Mucosa of descending colon (tissue), 3 donors: ENCODE data around the gene VWA7. TPM values are rescaled to one million over a fixed set of nuclear protein-coding genes. Genes with fewer than 3 reads are reported as not detected.
"Not testable (repeated sequence)": the region's sequence is repeated elsewhere in the genome, so short reads cannot be mapped to it uniquely, and the experiment has no call there.

Experiments used
- ATAC-seq: fragments of 200-7000 bp; cut with Tn5 transposase; one replicate; pipeline ENCODE4 v1.9.1; 2020; ENCODE audit warnings: mild to moderate bottlenecking, moderate library complexity
- DNase-seq, 3 donors: peaks; one replicate each; pipeline ENCODE4 v3.0.0-alpha.2; 2020
- H3K36me3 ChIP-seq: fragments of 200-600 bp; one replicate; pipeline ENCODE4 v1.8.0; 2021; ENCODE audit warnings: low read depth, mild to moderate bottlenecking
- H3K4me1 ChIP-seq: fragments of 200-600 bp; one replicate; pipeline ENCODE4 v1.8.0; 2021; ENCODE audit warnings: low read depth, mild to moderate bottlenecking
- H3K4me3 ChIP-seq: fragments of 200-600 bp; one replicate; pipeline ENCODE4 v1.8.0; 2021; ENCODE audit warnings: mild to moderate bottlenecking
- H3K9me3 ChIP-seq: fragments of 200-600 bp; one replicate; pipeline ENCODE4 v1.8.0; 2021; ENCODE audit warnings: mild to moderate bottlenecking
- CTCF ChIP-seq: fragments of 200-600 bp; IDR thresholded peaks from one replicate; pipeline ENCODE4 v1.8.0; 2022; ENCODE audit warnings: antibody characterized with exemption, mild to moderate bottlenecking
- intact Hi-C, 2 donors: fragments of 100-400 bp; cut with DNase I in 1 of 2; cut with micrococcal nuclease in 1 of 2; formaldehyde crosslinking; loops; one replicate each; pipeline versions ENCODE4 v1.11.0 to v1.11.1; 2022; cut with DNase I, micrococcal nuclease
- total RNA-seq, 3 donors: library from RNA; stranded (reverse); fragmentation: NEBNext Ultra II Directional in 2 of 3; extraction: Animal tissue kit (Norgen Biotek cat#: 25700) in 2 of 3; gene quantifications; one replicate each; pipeline versions ENCODE4 v1.2.1 to v1.2.4, GENCODE V29; 2021 to 2023
- donor health status: DM: no; HTN: no; CAD: no; lungs with moderate emphysema.
- donor health status: DM: no; HTN: no; CAD: no.
- donor health status: DM: no; HTN: yes; CAD: no.

Gene VWA7
- total RNA-seq, 3 donors from 2014 or later, result 5.9 to 8.2 (median 6.9) TPM

- intact Hi-C loops, result no loop called here
- Histone ChIP-seq H3K36me3 (no peaks in the 10 kb centered on the region), H3K4me3 (peak overlapping the region; percentile 0), H3K9me3 (no peaks in the 10 kb centered on the region), H3K4me1 (peaks cover 26% of the 10 kb centered on the region)
- ATAC-seq (peak; percentile 87), DNase-seq (peak; percentile 93 to 97 (median 96))
- no peak for TF ChIP-seq CTCF
Measured at GRCh38 chr6:31814677-31815024, 37.5 kb upstream of the VWA7 start.

- H3K4me1 ChIP-seq, result peaks cover 15% of the 10 kb centered on the region
- H3K9me3 ChIP-seq, result no peaks in the 10 kb centered on the region
- ATAC-seq (no peak), DNase-seq (peak in 1 of 3 donors; percentile 38)
- intact Hi-C loops, result no loop called here
- H3K36me3 ChIP-seq, result no peaks in the 10 kb centered on the region
- no peak for TF ChIP-seq CTCF
- no peak overlapping the region for H3K4me3 ChIP-seq
Measured at GRCh38 chr6:31813465-31813849, 36.3 kb upstream of the VWA7 start.

- no peak for TF ChIP-seq CTCF
- H3K4me1 ChIP-seq, result peaks cover 8% of the 10 kb centered on the region
- no peak overlapping the region for H3K4me3 ChIP-seq
- DNase-seq (no peak), ATAC-seq (no peak)
- intact Hi-C loops, result no loop called here
- no peaks in the 10 kb centered on the region for H3K36me3 ChIP-seq
- H3K9me3 ChIP-seq, result no peaks in the 10 kb centered on the region
Measured at GRCh38 chr6:31811645-31812044, 34.5 kb upstream of the VWA7 start.

GRCh38 chr6:31808599-31808998, 31.5 kb upstream of the VWA7 start:
- H3K9me3 ChIP-seq, ATAC-seq, H3K4me3 ChIP-seq, H3K36me3 ChIP-seq, DNase-seq, intact Hi-C loops: not testable (repeated sequence)
- H3K4me1 ChIP-seq, result peaks cover 13% of the 10 kb centered on the region

GRCh38 chr6:31806470-31807272, 29.5 kb upstream of the VWA7 start, which contains the start of gene LSM2:
TSS of gene LSM2 (minus strand) at chr6:31806966. CDS start at chr6:31806757, 209 bp downstream.
- peak; percentile 100 for ATAC-seq

More at GRCh38 chr6:31806470-31807272, 29.5 kb upstream of the VWA7 start, which contains the start of gene LSM2:
- peak; percentile 97 to 98 (median 98) for DNase-seq
- TF ChIP-seq CTCF, result peak; percentile 19
- no peaks in the 10 kb centered on the region for H3K9me3 ChIP-seq
- no peaks in the 10 kb centered on the region for H3K36me3 ChIP-seq
- intact Hi-C loops, result no loop called here
- H3K4me3 ChIP-seq, result peak within 1 kb of the TSS; percentile 23
- peaks cover 8% of the 10 kb centered on the region for H3K4me1 ChIP-seq
